Uterus (tissue), 2 donors: Measurements from ENCODE around the gene PARP15.

Source experiments
- CTCF ChIP-seq, 4 experiments: fragments of 200-600 bp in 2 of 4; fragments of 450-650 bp in 2 of 4; sonication (generic) in 2 of 4; IDR thresholded peaks; one replicate each; pipeline ENCODE4 v1.5.1; 2016 to 2019; ENCODE audit warnings: antibody characterized with exemption in 4 of 4, mild to moderate bottlenecking in 2 of 4, moderate library complexity in 1 of 4
- POLR2A ChIP-seq, 2 donors: fragments of 450-650 bp; IDR thresholded peaks; one replicate each; pipeline ENCODE4 v1.6.1; 2016; ENCODE audit warnings: antibody characterized with exemption in 2 of 2, mild to moderate bottlenecking in 1 of 2, moderate library complexity in 1 of 2

- no peak for TF ChIP-seq POLR2A (IDR thresholded peaks at IDR 0.05)
- no peak for TF ChIP-seq CTCF (IDR thresholded peaks at IDR 0.05)
These were observed 88.4 kb downstream of the PARP15 start for GRCh38 chr3:122665881-122666280.
